GM21528 (cell line): Measurements from ENCODE around the gene GRAPL.
"Not testable (repeated sequence)": the region's sequence is repeated elsewhere in the genome, so short reads cannot be mapped to it uniquely, and the experiment has no call there.

Source experiments
- ATAC-seq: cut with Tn5 transposase; IDR thresholded peaks from one replicate; pipeline ENCODE4 v1.9.1; 2021; ENCODE audit warnings: mild to moderate bottlenecking, moderate library complexity; ENCODE audit not compliant: unreplicated experiment, low FRiP score

GRAPL gene

GRCh38 chr17:19136138-19136537 lies 8.7 kb downstream of the GRAPL start:
- ATAC-seq: not testable (repeated sequence)

- not testable (repeated sequence) for ATAC-seq
Observed at GRCh38 chr17:19136605-19137004, 9.2 kb downstream of the GRAPL start.

- ATAC-seq: not testable (repeated sequence)
Observed at GRCh38 chr17:19137959-19138358, 10.6 kb downstream of the GRAPL start.

- ATAC-seq: not testable (repeated sequence)
Observed at GRCh38 chr17:19141366-19142155, 14.2 kb downstream of the GRAPL start.

- not testable (repeated sequence) for ATAC-seq
Observed at GRCh38 chr17:19142419-19142818, 15.0 kb downstream of the GRAPL start.

- ATAC-seq: not testable (repeated sequence)
Observed at GRCh38 chr17:19143097-19143777, 15.8 kb downstream of the GRAPL start.

- not testable (repeated sequence) for ATAC-seq
Observed at GRCh38 chr17:19144373-19144772, 17.0 kb downstream of the GRAPL start.

GRCh38 chr17:19145471-19145870 lies 18.1 kb downstream of the GRAPL start:
- ATAC-seq: not testable (repeated sequence)

GRCh38 chr17:19150678-19151615 lies 23.6 kb downstream of the GRAPL start:
- not testable (repeated sequence) for ATAC-seq

- not testable (repeated sequence) for ATAC-seq
Observed at GRCh38 chr17:19157628-19158027, 30.2 kb downstream of the GRAPL start.

- not testable (repeated sequence) for ATAC-seq
Observed at GRCh38 chr17:19158478-19158877, 31.1 kb downstream of the GRAPL start.

- ATAC-seq: not testable (repeated sequence)
Observed at GRCh38 chr17:19158938-19159337, 31.5 kb downstream of the GRAPL start.

- not testable (repeated sequence) for ATAC-seq
Observed at GRCh38 chr17:19161308-19162107, 34.1 kb downstream of the GRAPL start.

- ATAC-seq: not testable (repeated sequence)
Observed at GRCh38 chr17:19162384-19163216, 35.2 kb downstream of the GRAPL start.

GRCh38 chr17:19174422-19174821 lies 47.0 kb downstream of the GRAPL start:
- ATAC-seq: not testable (repeated sequence)

GRCh38 chr17:19175410-19175809 lies 48.0 kb downstream of the GRAPL start:
- not testable (repeated sequence) for ATAC-seq

- ATAC-seq: peak; percentile 86
Observed at GRCh38 chr17:19181040-19181875, 53.9 kb downstream of the GRAPL start.
